Mesenchymal stem cell (in vitro differentiated cells and primary cell): ENCODE data around the gene CLCN4.

ENCODE experiments used
- DNase-seq: peaks from one replicate; pipeline ENCODE4 v3.0.0-alpha.2; 2013
- H2AFZ ChIP-seq: one replicate; pipeline ENCODE4 v1.6.1; 2013; ENCODE audit warnings: low read depth, mild to moderate bottlenecking, control low read depth, inconsistent platforms, low read length, moderate library complexity
- H2AK5ac ChIP-seq: 2 replicates; pipeline ENCODE4 v1.6.1; 2013; ENCODE audit warnings: low read length, moderate library complexity, mild to moderate bottlenecking, inconsistent platforms; ENCODE audit not compliant: severe bottlenecking
- H2BK120ac ChIP-seq: one replicate; pipeline ENCODE4 v1.6.1; 2013; ENCODE audit warnings: low read depth, mild to moderate bottlenecking, inconsistent platforms, low read length, moderate library complexity
- H2BK12ac ChIP-seq, 2 experiments: one replicate each; pipeline ENCODE4 v1.6.1; 2013; ENCODE audit warnings: inconsistent platforms in 2 of 2, low read length in 2 of 2, mild to moderate bottlenecking in 2 of 2, moderate library complexity in 2 of 2, control low read depth in 1 of 2
- H2BK15ac ChIP-seq: one replicate; pipeline ENCODE4 v1.6.1; 2013; ENCODE audit warnings: mild to moderate bottlenecking, low read depth, inconsistent platforms; ENCODE audit not compliant: poor library complexity, severe bottlenecking
- H2BK5ac ChIP-seq: 2 replicates; pipeline ENCODE4 v1.6.1; 2013; ENCODE audit warnings: low read depth, mild to moderate bottlenecking, low read length, control low read depth, inconsistent platforms; ENCODE audit not compliant: poor library complexity, severe bottlenecking
- H3K14ac ChIP-seq, 2 experiments: one replicate each; pipeline ENCODE4 v1.6.1; 2013; ENCODE audit warnings: inconsistent platforms in 2 of 2, low read length in 2 of 2, control low read depth in 1 of 2, mild to moderate bottlenecking in 1 of 2, moderate library complexity in 1 of 2
- H3K18ac ChIP-seq, 2 experiments: one replicate each; pipeline ENCODE4 v1.6.1; 2013; ENCODE audit warnings: inconsistent platforms in 2 of 2, low read length in 2 of 2, control low read depth in 1 of 2, low read depth in 1 of 2, mild to moderate bottlenecking in 1 of 2
- H3K23ac ChIP-seq, 2 experiments: one replicate each; pipeline ENCODE4 v1.6.1; 2013; ENCODE audit warnings: inconsistent platforms in 2 of 2, low read length in 2 of 2, mild to moderate bottlenecking in 2 of 2, moderate library complexity in 2 of 2, control low read depth in 1 of 2
- H3K27ac ChIP-seq: 2 replicates; pipeline ENCODE4 v1.5.1; 2013; ENCODE audit warnings: mild to moderate bottlenecking, moderate library complexity, low read length, control low read depth, inconsistent platforms; ENCODE audit not compliant: poor library complexity, severe bottlenecking
- H3K27me3 ChIP-seq, 2 experiments: 2 replicates each; pipeline versions ENCODE4 v1.6.1 to v1.7.0; 2013; ENCODE audit warnings: low read length in 2 of 2, mild to moderate bottlenecking in 2 of 2, moderate library complexity in 2 of 2, control low read depth in 1 of 2, inconsistent platforms in 1 of 2; ENCODE audit not compliant: control insufficient read depth in 1 of 2, insufficient read depth in 1 of 2
- H3K36me3 ChIP-seq, 2 experiments: 2 replicates each; pipeline versions ENCODE4 v1.6.1 to v1.7.0; 2013; ENCODE audit warnings: low read length in 2 of 2, control low read depth in 1 of 2, inconsistent platforms in 1 of 2, low read depth in 1 of 2, mild to moderate bottlenecking in 1 of 2; ENCODE audit not compliant: insufficient read depth in 2 of 2, control insufficient read depth in 1 of 2
- H3K4ac ChIP-seq, 2 experiments: one replicate each; pipeline ENCODE4 v1.6.1; 2013; ENCODE audit warnings: inconsistent platforms in 2 of 2, low read length in 2 of 2, mild to moderate bottlenecking in 2 of 2, moderate library complexity in 2 of 2, control low read depth in 1 of 2, low read depth in 1 of 2
- H3K4me1 ChIP-seq: 2 replicates; pipeline ENCODE4 v1.6.1; 2013; ENCODE audit warnings: low read depth, low read length, control low read depth; ENCODE audit not compliant: control insufficient read depth, insufficient read depth
- H3K4me2 ChIP-seq: 2 replicates; pipeline ENCODE4 v1.6.1; 2013; ENCODE audit warnings: low read length, mild to moderate bottlenecking, inconsistent platforms; ENCODE audit not compliant: poor library complexity, severe bottlenecking
- H3K4me3 ChIP-seq, 2 experiments: 2 replicates each; pipeline versions ENCODE4 v1.5.1 to v1.7.0; 2013; ENCODE audit warnings: low read length in 2 of 2, mild to moderate bottlenecking in 2 of 2, control low read depth in 1 of 2, low read depth in 1 of 2; ENCODE audit not compliant: insufficient read depth in 1 of 2
- H3K79me1 ChIP-seq: replicated peaks from 2 replicates; pipeline ENCODE4 v1.6.1; 2013; ENCODE audit warnings: mild to moderate bottlenecking, control low read depth, low read length, inconsistent platforms; ENCODE audit not compliant: poor library complexity, severe bottlenecking
- H3K9ac ChIP-seq: 2 replicates; pipeline ENCODE4 v1.7.0; 2013; ENCODE audit warnings: mild to moderate bottlenecking, low read length, moderate library complexity
- H3K9me3 ChIP-seq: 2 replicates; pipeline ENCODE4 v1.7.0; 2013; ENCODE audit warnings: mild to moderate bottlenecking, low read length; ENCODE audit not compliant: control insufficient read depth
- H4K8ac ChIP-seq: one replicate; pipeline ENCODE4 v1.6.1; 2013; ENCODE audit warnings: inconsistent platforms, mild to moderate bottlenecking, low read length, moderate library complexity
- H4K91ac ChIP-seq: one replicate; pipeline ENCODE4 v1.6.1; 2013; ENCODE audit warnings: mild to moderate bottlenecking, low read length, inconsistent platforms
- WGBS: methylation state at CpG from one replicate; pipeline ENCODE4 v1.1.7; 2013; ENCODE audit warnings: mixed read lengths; 5-methylcytosine and 5-hydroxymethylcytosine counted together

CLCN4 gene

DNA sequence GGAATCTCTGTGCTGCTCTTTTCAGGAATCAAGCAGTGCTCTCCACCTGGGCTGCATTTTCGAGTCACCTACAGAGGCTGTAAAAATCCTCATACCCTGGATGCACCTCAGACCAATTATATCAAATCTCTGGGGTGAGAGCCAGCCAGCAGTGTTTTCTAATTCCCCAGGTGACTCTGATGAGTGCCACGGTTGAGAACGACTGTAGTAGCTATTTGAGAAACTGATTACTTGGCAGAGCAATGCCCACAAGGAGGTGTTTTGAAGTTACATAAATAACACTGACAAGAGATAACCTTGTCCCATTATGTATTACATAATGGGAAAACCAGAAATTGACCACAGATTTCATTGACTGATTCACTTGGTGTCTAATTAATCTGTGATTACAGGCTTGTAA lies 46.8 kb downstream of the CLCN4 start:
- no peak overlapping the region for H3K4me2 ChIP-seq
- peaks cover 0 to 4% of the 10 kb centered on the region in 2 experiments for H3K27me3 ChIP-seq
- H3K27ac ChIP-seq: no peak overlapping the region
- H3K9me3 ChIP-seq: no peaks in the 10 kb centered on the region
- H3K18ac ChIP-seq: no peak overlapping the region
- H3K4me3 ChIP-seq: no peak overlapping the region
- WGBS: 100% methylated on average over 1 of the region's 3 CpGs
- no peak overlapping the region for H3K9ac ChIP-seq
- DNase-seq: no peak
- H2AK5ac ChIP-seq: no peak overlapping the region
- H2BK12ac ChIP-seq: no peak overlapping the region
- no peak overlapping the region for H4K91ac ChIP-seq
- no peak overlapping the region for H2BK5ac ChIP-seq
- no peak overlapping the region for H3K4ac ChIP-seq
- H2AFZ ChIP-seq: no peak overlapping the region
- no peak overlapping the region for H3K23ac ChIP-seq
- H3K79me1 ChIP-seq: no peaks in the 10 kb centered on the region
- no peak overlapping the region for H2BK120ac ChIP-seq
- H3K14ac ChIP-seq: no peak overlapping the region
- no peak overlapping the region for H4K8ac ChIP-seq
- peaks cover 0 to 4% of the 10 kb centered on the region in 2 experiments for H3K36me3 ChIP-seq
- no peak overlapping the region for H2BK15ac ChIP-seq
- H3K4me1 ChIP-seq: peaks cover 2% of the 10 kb centered on the region

DNA sequence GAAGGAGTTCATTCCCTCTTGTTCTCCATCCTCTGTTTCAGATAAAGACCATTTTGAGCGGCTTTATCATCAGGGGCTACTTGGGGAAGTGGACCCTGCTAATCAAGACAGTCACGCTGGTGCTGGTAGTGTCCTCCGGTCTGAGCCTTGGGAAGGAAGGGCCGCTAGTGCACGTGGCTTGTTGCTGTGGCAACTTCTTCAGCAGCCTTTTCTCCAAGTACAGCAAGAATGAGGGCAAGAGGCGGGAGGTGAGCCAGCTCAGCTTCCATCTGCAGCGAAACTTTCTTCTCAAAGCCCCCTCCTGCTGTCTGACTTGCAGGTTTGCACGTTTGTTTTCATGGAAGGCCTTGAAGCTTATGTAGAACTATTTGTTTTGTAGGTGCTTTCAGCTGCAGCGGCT lies 49.5 kb downstream of the CLCN4 start:
- Histone ChIP-seq H3K27ac (no peak overlapping the region), H2BK12ac (no peak overlapping the region), H2AK5ac (no peak overlapping the region), H3K4me1 (no peaks in the 10 kb centered on the region), H3K4me2 (no peak overlapping the region), H3K18ac (no peak overlapping the region), H3K79me1 (no peaks in the 10 kb centered on the region), H2AFZ (no peak overlapping the region), H4K91ac (no peak overlapping the region), H3K9ac (no peak overlapping the region), H2BK15ac (no peak overlapping the region), H3K27me3 (no peaks in the 10 kb centered on the region), H3K23ac (no peak overlapping the region), H3K4me3 (no peak overlapping the region), H3K36me3 (peaks cover 0 to 4% of the 10 kb centered on the region in 2 experiments), H3K4ac (no peak overlapping the region), H3K9me3 (no peaks in the 10 kb centered on the region), H2BK5ac (no peak overlapping the region), H3K14ac (no peak overlapping the region), H2BK120ac (no peak overlapping the region), H4K8ac (no peak overlapping the region)
- WGBS: 92% methylated on average over 9 of the region's 9 CpGs
- DNase-seq: no peak

DNA sequence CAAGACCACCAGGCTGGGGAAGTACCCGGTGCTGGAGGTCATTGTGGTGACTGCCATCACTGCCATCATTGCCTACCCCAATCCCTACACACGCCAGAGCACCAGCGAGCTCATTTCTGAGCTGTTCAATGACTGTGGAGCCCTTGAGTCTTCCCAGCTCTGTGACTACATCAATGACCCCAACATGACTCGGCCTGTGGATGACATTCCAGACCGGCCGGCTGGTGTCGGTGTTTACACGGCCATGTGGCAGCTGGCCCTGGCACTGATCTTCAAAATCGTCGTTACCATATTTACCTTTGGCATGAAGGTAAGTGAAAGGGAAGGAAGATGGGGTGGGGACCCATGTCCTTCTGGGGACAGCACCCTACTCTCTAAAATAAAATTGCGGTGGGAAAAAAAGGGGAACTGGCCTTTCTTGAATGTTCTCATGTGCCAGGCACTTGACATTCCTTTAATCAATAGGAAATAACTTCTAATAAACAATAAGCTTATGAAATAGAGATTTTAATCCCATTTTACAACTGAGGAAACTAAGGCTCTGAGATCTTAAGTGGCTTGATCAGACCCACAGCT lies 51.6 kb downstream of the CLCN4 start:
- no peak overlapping the region for H3K18ac ChIP-seq
- H3K27ac ChIP-seq: no peak overlapping the region
- no peaks in the 10 kb centered on the region for H3K27me3 ChIP-seq
- H2BK120ac ChIP-seq: no peak overlapping the region
- 94% methylated on average over 5 of the region's 11 CpGs for WGBS
- H3K4ac ChIP-seq: no peak overlapping the region
- no peak overlapping the region for H3K9ac ChIP-seq
- H2BK15ac ChIP-seq: no peak overlapping the region
- peaks cover 0 to 5% of the 10 kb centered on the region in 2 experiments for H3K36me3 ChIP-seq
- H2AK5ac ChIP-seq: no peak overlapping the region
- H3K9me3 ChIP-seq: no peaks in the 10 kb centered on the region
- H4K91ac ChIP-seq: no peak overlapping the region
- no peak overlapping the region for H4K8ac ChIP-seq
- no peak overlapping the region for H2BK12ac ChIP-seq
- H2AFZ ChIP-seq: no peak overlapping the region
- no peak overlapping the region for H2BK5ac ChIP-seq
- no peak overlapping the region for H3K23ac ChIP-seq
- no peak overlapping the region for H3K4me2 ChIP-seq
- DNase-seq: no peak
- no peaks in the 10 kb centered on the region for H3K79me1 ChIP-seq
- H3K4me3 ChIP-seq: no peak overlapping the region
- no peak overlapping the region for H3K14ac ChIP-seq
- no peaks in the 10 kb centered on the region for H3K4me1 ChIP-seq

- H2BK5ac ChIP-seq: no peak overlapping the region
- no peak overlapping the region for H3K4ac ChIP-seq
- no peak overlapping the region for H4K91ac ChIP-seq
- H4K8ac ChIP-seq: no peak overlapping the region
- no peak overlapping the region for H3K4me2 ChIP-seq
- no peak overlapping the region for H3K14ac ChIP-seq
- H2AFZ ChIP-seq: no peak overlapping the region
- no peak overlapping the region for H2BK12ac ChIP-seq
- H3K36me3 ChIP-seq: peaks cover 0 to 11% of the 10 kb centered on the region in 2 experiments
- no peak overlapping the region for H2AK5ac ChIP-seq
- H3K18ac ChIP-seq: no peak overlapping the region
- no peaks in the 10 kb centered on the region for H3K9me3 ChIP-seq
- DNase-seq: no peak
- 95% methylated on average over 4 of the region's 4 CpGs for WGBS
- H2BK120ac ChIP-seq: no peak overlapping the region
- H2BK15ac ChIP-seq: no peak overlapping the region
- H3K4me1 ChIP-seq: no peaks in the 10 kb centered on the region
- H3K27me3 ChIP-seq: no peaks in the 10 kb centered on the region
- H3K27ac ChIP-seq: no peak overlapping the region
- H3K79me1 ChIP-seq: no peaks in the 10 kb centered on the region
- H3K23ac ChIP-seq: no peak overlapping the region
- no peak overlapping the region for H3K9ac ChIP-seq
- no peak overlapping the region for H3K4me3 ChIP-seq
Observed at GRCh38 chrX:10208953-10209352, 52.2 kb downstream of the CLCN4 start.
